LHCN-M2 (cell line): ENCODE measurements around the gene DZIP3. TPM values are rescaled to one million over a fixed set of nuclear protein-coding genes. Genes with fewer than 3 reads are reported as not detected.
"Not testable (repeated sequence)": the region's sequence is repeated elsewhere in the genome, so short reads cannot be mapped to it uniquely, and the experiment has no call there.

Source experiments
- DNase-seq: peaks from one replicate; pipeline ENCODE4 v3.0.0-alpha.2; 2012; ENCODE audit warnings: low read depth
- total RNA-seq: library from RNA; depleted of rRNA; stranded (reverse); fragments of >200 nt; gene quantifications from 2 replicates; pipeline ENCODE4 v1.2.3, GENCODE V29; 2014; rRNA removed

DZIP3 gene
- total RNA-seq, 1 experiment from 2014 or later, result 24.7 TPM

DNA sequence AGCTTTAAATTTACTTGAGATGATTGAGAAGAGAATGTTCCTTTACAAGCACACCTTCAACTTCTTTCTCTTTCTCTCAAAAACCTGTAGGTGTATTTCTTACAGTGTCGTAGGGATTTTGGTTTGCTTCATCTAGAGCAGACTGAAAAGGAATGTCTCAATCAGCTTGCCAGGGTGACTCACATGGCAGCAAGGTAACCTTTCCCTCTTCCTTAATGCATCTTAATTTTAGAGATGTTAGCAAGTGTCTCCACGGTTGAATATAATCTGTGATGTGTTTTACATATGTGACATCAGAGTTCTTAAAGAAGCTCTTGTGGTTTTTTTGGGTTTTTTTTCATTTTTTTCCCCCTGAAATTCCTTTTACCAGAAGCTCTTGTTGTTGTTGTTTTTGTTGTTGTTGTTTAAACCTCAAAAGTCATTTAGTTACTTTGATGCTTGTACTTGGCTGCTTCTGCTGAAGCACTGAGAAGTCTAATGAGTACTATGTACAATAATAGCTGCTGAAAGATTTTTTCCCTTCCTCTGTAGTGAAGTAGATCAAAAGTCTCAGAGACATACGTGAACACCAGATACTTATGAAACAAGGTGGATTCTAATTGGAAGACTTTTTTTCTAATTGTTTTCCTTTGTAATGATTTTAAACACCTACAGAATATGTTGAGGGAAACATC, 84.6 kb downstream of the DZIP3 start:
- DNase-seq, result no peak

DNA sequence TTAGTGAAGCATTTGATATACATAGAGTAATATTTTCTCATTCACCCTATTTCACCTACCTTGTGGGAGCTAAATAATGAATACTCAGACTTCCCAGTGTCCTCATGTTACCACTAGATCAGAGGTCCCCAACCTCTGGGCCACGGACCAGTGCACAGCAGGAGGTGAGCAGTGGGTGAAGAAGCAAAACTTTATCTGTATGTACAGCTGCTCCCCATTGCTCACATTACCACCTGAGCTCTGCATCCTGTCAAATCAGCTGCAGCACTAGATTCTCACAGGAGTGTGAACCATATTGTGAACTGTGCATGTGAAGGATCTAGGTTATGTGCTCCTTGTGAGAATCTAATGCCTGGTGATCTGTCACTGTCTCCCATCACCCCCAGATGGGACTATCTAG, 88.3 kb downstream of the DZIP3 start:
- DNase-seq, result no peak

DNA sequence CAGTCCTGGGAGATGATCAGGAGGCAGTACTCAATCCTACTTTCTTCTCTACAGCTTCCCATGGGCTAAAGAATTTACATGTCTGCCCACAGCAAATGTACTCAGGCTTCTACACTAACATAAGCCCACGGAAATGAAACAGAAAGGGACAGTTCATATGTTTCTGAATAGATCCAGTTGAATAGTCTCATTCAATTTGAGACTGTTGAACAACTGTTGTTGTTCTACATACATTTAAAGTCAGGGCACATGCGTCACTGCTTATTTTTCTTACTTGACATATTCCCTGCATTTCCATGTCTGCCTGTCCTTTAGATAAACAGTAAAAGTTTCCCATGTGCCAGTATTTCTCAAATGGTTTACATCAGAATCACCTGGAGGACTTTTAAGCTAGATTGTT, 102.8 kb downstream of the DZIP3 start:
- not testable (repeated sequence) for DNase-seq

DNA sequence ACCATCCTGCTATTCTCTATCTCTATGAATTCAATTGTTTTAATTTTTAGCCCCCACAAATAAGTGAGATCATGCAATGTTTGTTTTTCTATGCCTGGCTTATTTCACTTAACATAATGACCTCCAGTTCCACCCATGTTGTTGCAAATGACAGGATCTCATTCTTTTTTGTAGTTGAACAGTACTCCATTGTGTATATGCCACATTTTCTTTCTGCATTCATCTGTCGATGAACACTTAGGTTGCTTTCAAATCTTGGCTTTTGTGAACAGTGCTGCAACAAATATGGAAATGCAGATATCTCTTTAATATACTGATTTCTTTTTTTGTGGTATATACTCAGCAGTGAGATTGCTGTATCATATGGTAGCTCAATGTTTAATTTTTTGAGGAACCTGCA, 108.9 kb downstream of the DZIP3 start:
- DNase-seq, result no peak

DNA sequence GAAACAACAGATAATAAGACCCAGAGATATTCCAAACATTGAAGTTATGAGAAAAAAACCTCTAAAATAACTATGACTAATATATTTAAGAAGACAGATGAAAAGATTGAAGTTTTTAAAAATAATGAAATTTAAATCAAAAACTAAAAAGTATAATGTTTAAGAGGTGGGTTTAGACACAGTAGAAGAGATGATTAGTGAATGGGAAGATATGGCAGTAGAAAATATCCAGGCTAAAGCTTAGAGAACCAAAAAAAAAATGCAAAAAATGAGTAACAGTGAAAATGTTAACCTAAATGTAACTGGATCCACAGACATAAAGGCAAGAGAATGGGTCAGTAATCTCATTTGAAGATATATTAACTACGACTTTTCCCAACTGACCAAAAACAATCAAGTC, 115.5 kb downstream of the DZIP3 start:
- no peak for DNase-seq

DNA sequence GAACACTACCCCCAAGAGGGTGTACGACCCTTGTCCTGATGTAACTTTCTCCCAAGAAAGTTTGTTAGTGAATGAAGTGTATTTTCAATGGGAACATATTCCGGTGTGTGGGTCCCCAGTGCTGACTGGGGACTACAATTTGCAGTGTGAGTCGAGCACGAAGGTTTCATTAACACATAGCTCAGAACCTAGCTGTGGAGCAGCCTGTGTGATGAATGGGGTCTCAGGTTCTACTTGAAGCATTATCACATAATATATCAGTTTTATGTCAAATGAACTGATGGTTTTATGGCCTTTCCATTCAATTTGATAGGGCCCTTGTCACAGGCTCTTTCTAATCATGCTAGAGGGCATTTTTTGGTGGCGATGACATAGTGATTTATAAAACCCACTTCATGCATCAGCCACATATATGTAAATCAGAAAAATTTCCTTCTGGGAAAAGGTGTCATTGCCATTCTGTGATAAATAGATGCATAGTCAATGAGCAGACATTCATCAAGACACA, 123.5 kb downstream of the DZIP3 start:
- no peak for DNase-seq

DNA sequence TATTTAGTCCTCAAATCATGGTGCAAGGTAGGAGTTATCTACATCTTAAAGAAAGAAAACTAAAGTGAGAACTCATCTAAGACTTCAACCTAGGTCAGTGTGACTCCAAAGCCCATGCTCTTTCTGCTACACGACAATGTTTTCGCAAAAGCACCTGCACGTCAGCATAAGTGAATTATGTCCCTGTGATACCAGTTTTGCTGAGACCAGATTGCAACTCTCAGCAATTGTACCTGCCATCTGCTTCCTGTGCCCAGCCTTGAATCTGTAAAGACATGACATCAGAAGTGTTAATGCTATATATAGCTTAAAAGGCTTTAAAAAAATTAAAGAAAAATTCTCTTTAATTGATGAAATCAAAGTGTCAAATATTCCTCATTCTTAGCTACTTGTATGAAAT, 124.3 kb downstream of the DZIP3 start:
- no peak for DNase-seq

DNA sequence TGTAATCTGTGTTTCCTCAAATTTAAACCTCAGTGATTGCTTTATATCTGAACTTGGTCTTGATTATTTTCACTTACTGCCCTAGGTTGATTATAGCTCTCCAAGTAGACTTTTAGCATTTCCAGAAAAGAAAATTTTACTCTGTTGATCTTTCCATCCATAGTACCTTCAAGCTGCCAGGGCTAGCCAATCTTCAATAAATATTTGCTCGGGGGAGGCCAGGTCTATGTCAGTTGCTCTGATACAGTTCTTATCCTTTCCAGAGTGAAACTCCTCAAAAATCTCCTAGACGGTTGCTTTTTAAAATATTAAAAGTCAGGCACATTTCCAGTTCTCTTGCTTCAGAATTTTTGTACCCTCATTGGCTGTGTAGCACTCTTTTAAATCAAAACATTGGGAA, 128.9 kb downstream of the DZIP3 start:
- no peak for DNase-seq

DNA sequence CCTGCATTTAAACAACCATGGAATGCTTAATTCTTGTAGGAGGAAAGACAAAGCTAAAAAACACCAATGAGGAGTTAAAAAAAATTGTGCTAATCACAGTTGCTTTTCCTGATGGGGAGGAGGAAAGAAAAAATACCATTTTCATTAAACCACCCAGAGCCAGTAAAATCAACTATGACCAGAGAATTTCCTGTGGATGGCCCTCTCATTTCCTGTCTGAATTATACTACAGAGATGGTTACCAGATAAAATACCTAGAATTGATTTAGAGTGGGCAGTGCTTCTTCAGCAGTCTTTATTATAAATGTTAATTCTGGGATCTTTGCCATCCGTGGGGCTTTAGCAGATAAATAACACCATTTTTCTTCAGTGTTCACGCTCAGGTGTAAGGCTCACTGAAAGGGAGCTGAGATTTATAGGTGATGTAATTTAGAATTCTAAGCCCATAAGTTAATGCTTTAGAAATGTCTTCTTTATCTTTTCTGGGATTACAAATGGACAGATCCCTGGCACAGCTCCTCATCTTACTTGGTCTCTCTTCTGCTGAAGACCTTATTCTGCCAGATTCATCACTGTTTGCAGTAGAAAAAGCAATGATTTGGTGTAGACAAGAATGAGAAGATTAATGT, 129.8 kb downstream of the DZIP3 start:
- DNase-seq, result no peak

DNA sequence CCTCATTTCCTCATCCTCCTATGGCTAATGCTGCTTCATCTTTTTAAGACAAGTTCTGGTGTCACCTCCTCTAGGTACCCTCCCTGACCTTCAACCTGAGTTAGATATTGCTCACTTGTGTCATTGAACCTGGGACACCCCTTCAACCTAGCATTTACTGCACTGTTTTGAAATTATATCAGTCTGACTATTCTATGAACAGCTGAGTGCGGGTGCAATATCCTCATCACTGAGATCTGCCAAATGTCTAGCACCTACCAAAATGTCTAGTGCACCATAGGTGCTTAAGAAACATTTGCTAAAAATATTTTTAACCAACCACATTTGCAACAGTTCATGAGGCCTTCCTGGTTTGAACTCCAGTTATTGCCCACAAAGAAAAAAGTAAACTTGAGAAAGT, 133.2 kb downstream of the DZIP3 start:
- DNase-seq, result no peak

DNA sequence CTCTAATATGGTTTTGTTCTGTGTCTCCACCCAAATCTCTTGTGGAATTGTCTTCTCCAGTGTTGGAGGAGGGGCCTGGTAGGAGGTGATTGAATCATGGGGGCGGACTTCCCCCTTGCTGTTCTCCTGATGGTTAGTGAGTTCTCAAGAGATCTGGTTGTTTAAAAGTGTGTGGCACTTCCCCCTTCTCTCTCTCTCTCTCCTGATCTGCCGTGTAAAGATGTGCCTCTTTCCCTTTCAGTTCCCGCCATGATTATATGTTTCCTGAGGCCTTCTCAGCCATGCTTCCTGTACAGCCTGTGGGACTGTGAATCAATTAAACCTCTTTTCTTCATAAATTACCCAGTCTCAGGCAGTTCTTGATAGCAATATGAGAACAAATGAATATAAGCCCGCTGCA, 134.6 kb downstream of the DZIP3 start:
- no peak for DNase-seq

DNA sequence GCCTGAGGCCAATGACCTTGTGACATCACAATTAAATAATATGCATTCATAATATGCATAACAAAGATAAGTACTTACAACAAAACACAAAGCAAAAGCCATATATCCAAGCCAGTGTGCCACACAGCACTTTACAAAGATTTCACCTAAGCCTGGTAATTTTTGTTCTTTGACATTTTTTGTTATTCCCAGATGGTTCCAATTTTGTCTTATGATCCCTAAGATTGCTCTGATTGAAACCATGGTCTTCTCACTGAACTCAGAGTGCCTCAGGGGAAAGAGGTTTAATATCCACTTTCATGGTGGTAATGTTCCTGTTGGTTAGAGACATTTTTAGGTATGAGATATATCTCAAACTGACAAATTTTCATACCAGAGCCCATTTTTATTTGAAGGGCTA, 138.6 kb downstream of the DZIP3 start:
- DNase-seq, result no peak

DNA sequence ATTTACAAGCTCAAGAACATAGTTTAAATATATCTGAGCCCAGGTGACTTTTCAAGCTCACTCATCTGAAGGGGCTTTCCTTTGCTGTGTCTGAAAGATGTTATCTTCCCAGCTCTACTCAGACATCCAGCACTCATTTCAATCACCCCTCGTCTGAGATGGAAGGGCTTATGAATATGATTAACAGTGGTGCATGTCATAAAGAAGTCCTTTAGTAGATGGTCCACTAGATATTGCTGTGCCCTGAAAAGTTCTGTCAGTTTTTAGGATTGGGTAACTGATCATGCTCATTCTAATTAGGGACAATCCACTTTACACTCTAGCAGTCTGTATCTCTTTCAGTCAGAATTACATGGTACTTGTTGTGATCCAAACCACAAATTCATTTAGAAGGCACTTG, 139.4 kb downstream of the DZIP3 start:
- DNase-seq, result no peak

DNA sequence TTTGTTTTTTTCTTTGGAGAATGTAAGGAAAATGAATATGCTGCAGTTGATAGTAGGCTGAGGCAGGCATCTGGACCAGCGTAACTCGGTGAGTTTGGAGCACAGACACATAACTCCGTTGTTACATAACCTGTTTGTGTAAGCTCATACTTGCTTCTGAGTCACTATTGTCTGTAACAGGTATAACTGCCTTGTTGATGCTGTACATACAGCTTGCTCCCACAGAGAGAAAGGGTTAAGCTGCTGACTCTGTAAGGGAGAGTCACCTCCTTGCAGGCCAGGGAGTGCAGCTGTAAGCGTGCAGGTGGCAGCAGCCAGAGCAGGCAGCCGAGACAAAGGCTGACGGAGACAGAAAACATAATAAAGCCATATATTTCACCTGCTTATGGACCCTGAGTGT, 147.3 kb downstream of the DZIP3 start:
- DNase-seq, result no peak

DNA sequence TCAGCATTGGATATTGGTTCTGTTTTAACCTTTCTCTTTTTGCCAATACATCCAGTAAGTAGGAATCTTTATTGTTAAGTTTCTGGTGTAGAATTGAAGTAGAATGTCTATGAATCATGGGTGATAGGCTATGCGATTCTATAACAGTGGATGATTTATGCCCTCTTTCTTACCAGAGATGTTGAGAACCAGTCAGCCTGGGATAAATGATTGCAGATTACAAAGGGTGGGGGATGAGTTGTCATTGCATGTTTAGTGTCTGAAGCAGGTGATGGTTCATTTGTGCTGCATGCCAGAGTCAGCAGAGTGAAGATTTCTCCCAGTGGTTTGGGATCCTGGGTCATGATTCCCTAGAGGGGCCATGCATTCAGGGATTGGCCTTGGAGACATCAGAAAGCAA, 153.4 kb downstream of the DZIP3 start:
- DNase-seq, result no peak

Other genes starting within 250 kb of the DZIP3 start
- gene MYH15, start 79.1 kb upstream of the DZIP3 start, total RNA-seq, result 5.2 and 5.6 TPM in 2 replicates
- 59.3 and 64.6 TPM in 2 replicates for gene CIP2A, start 284 bp upstream of the DZIP3 start, total RNA-seq
- not detected in 2 replicates for gene RETNLB, start 167.7 kb downstream of the DZIP3 start, total RNA-seq
- gene TRAT1, start 233.1 kb downstream of the DZIP3 start, total RNA-seq, result not detected in 2 replicates